ENCODE measurements around the gene ESRRG.

ESRRG gene

GRCh38 chr1:216702170-216702569, 21.1 kb downstream of the ESRRG start:
- no peak for DNase-seq

GRCh38 chr1:216700779-216701178, 22.4 kb downstream of the ESRRG start:
- no peak for DNase-seq

DNA sequence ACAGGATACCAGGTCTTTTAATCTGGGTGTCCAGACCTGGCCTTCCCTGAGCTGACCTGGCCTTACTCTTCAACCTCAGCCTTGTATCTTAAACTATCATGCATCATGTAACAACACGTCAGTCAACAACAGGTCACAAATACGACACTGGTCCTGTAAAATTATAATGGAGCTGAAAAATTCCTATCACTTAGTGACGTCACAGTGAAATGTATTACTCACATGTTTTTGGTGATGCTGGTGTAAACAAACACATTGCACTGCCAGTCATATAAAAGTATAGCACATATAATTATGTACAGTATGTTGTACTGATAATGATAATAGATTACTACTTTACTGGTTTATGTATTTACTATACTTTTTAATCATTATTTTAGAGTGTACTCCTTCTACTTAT, 31.5 kb downstream of the ESRRG start:
- no peak for DNase-seq

GRCh38 chr1:216690603-216691002, 32.6 kb downstream of the ESRRG start:
- no peak for DNase-seq

- DNase-seq, result no peak
Measured at GRCh38 chr1:216688127-216688657, 35.0 kb downstream of the ESRRG start.

DNA sequence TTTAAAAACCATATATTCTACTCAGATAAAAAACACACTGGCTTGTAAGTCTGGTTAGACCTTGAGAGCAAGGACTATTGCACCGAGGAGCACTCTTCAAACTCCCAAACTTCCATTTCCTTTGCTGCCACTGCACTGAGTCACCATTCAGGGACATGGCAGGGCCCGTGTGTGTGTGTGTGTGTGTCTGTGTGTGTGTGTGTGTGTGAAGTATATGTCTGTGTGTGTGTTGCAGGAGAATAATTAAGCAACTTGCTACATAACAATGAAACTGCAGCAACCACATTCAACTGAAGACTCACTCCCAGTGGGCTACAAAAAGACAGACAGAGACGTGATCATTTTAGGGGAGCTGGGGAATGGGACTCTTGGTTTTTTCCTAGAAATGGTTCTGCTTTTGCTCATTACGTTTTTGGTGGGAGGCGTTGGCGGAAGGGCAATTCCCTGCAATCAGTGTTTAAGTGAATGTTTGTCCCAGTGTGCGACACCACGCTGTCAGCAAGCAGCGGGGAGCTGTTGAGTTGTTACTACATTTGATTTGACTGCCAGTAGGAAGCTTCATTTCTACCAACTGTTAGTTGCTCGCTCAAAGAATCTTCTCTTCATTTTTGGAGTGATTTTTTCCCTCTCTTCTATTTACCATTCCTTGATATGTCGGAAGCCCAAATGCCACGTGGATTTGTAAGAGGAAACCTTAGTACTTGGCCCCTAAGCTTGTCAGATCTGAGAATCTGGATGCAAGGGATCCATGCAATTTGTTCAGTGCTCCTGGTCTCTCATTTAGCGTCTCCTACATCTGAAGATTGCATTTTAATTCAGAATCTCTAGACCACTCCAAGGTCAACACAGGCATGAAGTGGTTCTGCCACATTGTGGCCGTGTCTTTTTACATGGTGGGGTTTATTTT, 36.1 kb downstream of the ESRRG start:
- DNase-seq, result no peak

DNA sequence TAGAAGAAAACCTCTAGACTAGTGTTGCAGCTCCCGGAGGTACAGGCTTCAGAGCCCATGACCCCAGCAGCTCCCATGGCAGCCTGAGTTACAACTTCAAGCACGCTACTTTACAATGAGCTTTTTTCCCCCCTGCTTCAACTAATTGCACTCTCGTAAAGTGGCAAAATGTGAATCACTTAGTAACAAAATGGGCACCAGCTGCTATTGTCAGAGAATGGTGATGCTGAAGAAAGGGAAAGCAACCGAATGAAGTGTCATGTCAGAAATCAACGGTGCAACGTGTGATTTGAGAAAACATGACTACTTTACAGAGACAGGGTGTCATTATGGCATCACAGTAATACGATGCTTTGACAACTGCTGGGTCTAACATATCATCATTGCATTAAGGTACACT, 40.5 kb downstream of the ESRRG start:
- DNase-seq, result no peak

DNA sequence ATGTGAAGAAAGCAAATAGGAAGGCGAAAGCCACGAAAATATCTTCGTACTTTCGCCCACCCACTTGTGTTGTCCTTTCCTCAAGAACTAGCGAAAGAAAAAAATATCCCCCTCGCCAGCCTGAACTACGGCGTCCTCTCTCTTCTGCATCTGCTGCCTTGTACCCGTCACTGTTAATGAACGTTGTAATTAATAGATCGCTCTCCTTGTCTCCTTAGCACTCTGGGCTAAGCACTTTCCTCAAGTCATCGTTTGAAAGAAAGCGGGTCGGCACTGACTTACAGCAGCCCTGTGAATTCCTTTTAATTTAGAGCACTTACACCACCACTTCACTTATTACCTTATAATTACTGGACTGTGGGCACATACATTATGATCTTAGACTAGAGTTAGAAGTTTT, 44.1 kb downstream of the ESRRG start:
- no peak for DNase-seq

DNA sequence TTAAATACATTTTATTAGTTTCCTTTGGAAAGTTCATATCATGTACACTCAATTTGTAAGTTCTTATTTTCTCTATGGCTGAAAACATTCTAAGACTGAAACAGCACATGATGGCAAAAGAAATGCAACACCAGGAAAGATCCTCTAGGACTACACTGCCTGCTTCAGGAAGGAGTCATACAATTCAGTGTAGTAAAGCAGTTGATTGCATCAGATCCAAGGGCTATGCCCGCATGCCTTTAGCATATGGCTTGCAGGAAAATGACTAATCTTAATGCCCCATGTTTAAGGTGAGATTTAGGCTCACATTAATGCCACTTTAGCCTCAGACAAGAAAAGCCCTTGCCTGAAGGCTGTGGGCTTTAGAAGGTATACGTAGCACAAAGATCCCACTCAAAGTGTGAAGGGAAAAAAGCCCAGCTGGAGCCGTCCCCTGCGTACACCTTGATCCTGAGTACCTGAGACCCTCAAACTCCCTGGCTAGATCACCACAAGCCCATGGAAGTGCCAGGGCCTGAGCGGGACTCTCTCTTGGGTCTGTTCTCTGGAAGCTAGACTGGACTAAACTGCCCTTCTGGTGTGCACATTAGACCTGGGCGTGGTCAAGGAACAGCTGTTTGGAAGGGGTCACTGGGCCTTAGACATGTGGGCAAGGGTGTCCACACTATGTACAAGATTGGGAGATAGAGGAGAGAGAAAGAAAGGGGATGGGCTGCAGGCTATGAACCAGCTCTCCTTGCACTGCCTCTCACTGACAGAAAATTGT, 52.9 kb downstream of the ESRRG start:
- DNase-seq, result no peak

DNA sequence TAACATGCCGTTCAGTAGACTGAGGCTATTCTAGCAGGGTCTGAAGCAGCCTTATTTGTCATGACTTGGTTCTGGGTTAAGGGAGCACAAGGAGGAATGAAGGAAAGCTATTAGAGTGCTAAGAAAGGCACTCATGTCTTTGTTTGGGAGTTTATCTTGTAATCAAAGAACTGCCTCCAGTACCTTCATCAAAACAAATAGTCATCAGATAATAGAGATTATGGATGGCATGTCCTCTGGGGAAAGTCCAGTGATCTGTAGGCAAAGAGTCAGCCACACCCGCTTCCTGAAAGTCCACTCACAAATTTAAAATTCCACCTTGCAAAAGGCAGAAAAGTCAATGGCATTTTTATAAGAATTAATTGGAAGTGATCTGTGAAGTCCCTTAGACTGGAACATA, 56.8 kb downstream of the ESRRG start:
- DNase-seq, result no peak

DNA sequence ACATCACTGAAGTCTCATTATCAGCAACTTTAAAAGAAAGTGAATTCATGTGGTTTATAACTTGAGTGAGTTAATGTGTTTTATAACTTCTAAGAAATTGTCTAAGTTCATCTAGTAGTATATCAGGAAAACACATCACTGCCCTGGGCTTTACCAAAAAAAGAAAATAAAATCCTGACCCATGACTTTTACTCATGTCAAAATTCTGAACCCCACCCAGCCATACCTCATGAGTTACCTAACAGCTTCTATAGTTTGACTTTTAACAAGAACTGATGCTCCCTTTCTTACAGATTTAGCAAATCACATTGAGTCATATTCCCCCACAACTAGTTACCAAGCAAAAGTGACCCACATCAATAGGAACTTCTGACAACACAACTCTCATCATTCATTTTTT, 57.4 kb downstream of the ESRRG start:
- no peak for DNase-seq

DNA sequence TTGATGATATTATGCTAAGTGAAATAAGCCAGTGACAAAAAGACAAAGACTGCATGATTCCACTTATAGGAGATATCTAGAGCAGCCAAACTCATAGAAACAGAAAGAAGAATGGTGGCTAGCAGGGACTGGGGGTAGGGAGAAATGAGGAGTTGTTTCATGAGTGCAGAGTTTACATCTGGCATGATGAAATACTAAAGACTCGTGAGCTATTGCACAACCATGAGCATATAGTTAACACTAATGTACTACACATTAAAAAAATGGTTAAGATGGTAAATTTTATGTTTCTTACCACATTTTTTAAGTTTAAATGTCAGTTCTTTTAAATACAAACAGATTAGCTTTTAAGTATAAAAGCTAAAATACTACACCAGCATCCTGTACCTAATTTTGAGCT, 57.8 kb downstream of the ESRRG start:
- no peak for DNase-seq

- no peak for DNase-seq
Measured at GRCh38 chr1:216662681-216663080, 60.5 kb downstream of the ESRRG start.

DNA sequence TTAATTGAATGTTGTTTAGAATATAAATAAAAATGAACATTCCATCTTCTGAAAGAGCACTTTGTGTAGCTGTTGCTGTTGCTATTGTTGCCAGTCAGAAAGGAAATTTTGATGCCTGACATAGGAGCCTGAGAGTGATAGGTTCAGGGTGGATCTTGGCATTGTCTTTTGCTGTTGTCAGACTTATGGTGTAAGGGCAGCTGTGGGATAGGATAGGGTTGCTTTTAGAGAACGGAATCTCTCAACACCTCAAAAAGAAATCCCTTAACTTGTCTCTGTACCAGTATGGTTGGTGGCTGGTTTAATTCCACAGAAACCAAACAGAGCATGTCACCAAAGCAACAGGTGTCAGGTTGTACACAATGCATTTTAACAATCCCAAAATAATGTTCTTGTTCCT, 62.7 kb downstream of the ESRRG start:
- no peak for DNase-seq

DNA sequence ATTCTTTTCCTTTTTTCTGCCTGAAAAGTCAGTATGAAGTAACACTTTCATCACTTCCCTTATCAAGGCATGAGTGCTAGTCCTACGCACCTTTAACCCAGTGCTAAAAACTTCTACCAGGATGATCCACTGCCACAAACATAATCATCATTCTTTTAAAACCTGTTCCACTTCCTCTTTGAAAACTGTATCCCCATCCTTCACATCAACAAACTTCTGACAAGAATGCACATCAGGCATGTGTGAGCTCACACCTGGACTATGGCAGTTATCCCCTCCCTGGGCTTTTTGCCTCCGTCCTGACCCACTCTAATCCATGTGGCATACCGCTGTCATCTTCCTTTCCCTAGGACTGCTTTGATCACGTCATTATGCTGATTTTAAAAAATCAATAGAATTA, 70.2 kb downstream of the ESRRG start:
- no peak for DNase-seq

DNA sequence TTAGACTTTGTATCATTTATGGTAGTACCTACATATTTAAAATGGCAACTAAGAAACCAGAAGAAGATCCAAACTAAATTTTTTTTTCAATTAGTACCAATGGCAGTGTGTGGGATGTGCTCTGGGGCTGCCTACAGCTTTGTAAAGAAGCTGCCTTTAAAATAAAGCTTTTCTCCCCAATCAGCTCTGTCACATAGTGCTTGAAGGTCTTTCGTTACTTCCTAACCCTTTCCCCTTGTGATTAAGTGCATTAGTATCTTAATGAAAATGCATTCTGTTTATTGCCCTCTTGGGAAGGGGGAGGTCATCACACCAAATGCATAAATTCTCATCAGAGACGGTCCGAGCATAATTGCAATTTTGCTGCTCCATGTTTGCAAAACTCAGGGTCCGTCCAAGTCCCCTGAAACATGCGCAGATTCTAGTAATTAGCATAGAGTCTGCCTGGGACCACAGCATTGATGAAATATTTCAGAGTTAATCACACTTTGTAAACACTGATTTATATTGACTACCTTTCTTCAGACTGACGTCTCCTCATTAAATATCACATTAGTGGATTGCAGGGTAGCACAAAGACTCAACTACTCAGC, 71.3 kb downstream of the ESRRG start:
- no peak for DNase-seq

GRCh38 chr1:216643176-216643575, 80.1 kb downstream of the ESRRG start:
- no peak for DNase-seq

DNA sequence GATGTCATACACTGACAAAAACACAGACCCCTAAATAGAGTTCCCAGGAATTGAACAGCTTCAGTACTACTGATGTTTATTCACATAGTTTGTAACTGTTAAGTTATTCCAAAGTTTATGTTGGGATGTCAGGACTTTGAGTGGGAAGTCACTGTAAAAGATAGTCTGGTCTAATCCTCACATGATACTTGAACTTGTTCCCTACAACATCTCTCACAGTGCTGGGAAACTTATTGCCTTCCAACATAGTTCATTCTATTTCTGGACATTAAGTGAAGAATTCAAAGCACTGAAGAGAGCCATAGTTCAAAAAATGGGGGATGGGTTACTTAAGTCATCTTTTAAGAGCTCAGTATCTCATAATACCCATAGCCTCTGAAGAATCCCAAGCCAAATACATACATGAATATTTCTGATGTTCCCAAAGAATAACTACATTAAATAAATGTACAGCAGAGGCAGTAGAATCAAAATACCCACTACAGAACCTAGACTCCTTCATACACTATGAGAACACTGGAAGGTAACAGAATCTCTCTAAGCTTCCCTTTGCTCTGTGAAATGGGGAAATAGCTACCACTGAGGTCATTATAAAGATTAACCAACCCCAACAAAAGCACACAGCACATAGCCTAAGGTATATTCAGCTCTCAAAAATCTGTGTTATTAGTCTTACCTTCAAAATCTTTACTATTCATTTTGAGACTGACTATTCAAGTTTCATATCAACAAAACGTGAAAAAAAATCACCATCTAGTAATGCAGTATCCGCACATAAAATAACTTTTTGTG, 81.4 kb downstream of the ESRRG start:
- DNase-seq, result no peak

DNA sequence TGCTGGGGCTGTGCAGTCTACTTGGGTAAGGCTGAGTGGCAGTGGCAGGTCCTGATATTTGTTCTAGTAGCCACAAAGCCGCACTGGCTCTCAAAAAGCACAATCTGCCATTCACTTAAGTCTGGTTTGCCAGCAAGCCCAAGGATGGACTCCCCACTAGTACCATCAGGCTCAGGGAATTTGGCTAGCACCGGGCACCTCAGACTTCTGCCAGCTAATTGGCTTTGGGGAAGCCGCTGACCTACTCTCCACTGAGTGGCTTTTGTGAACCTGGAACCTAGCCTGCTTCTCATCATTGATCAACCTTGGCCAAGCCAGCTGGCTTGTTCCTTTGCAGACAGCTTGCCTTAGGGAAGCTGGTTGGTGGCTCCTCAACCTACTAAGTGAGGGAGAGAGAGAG, 83.1 kb downstream of the ESRRG start:
- DNase-seq, result no peak

DNA sequence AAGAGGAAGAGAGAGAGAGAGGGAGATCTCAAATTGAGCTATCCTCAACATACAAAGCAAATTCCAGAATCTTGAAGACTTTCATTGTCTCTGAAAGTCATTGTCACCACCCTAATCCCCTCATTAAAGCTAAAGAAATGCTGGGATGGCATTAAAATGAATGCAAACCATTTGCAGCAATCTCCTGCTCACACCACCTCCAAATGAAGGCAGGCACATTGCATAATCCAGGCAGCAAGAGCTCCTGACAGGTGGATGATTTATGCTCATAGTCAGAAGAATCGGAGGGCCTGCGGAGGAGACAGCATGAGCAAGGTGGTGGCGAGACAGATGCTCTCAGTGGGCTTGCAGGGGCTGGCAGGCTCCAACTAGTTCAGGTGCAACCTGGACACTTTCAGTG, 90.2 kb downstream of the ESRRG start:
- no peak for DNase-seq

DNA sequence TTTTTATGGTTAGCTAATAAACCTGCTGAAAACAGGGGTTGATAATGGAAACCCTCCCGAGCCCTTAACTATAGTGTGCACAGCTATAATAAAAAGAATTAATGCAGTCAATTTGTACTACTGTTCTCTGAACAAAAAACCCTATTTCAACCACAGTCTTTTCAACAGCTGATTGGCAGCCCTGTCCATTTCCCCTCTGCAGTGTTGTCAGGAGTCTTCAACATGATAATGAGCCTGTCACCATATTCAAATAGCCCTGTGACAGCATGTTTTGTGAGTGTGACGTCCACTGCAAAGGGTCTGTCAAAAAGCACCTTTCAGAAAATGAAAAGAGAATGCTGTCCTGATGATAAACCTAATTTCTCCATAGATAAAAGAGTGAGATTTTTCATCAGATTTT, 92.7 kb downstream of the ESRRG start:
- no peak for DNase-seq

DNA sequence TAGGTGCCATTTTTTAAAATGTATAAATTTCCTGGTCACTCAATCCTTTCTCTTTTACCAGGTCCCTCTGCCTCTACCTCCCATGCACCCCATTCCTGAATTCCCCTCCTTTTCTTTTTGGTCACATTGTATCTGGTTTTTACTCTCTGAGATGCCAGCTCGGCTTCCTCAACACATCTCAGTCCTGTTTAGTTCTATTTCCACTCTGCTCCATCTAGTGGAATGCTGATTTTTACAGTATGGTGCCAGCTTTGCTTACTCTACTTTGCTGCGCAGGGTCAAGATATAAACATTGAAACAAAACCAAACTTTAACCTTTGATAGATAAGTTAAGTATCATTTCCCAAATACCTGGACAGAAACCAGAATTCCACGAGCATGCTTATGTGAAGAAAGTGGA, 96.0 kb downstream of the ESRRG start:
- no peak for DNase-seq

Data from stimulated activated CD4-positive, alpha-beta T cell treated with anti-CD3 and anti-CD28 coated beads, Interleukin-1b, Interleukin-23, amount 100 ng/mL, for 48 hours (primary cell).